ENCODE data around the gene PRDX5.

GRCh38 chr11:64295760-64296159 lies 22.2 kb upstream of the PRDX5 start:
- no peak for TF ChIP-seq CTCF (IDR thresholded peaks at IDR 0.05)
- no peak for TF ChIP-seq POLR2A (IDR thresholded peaks at IDR 0.05)
- no peak for TF ChIP-seq POLR2AphosphoS5 (IDR thresholded peaks at IDR 0.05)

Data from upper lobe of left lung (tissue), 4 donors.